Upper lobe of left lung (tissue), 6 donors: ENCODE results near the gene PTPRM. TPM values are rescaled to one million over a fixed set of nuclear protein-coding genes. Genes with fewer than 3 reads are reported as not detected.

Source experiments
- ATAC-seq, 2 donors: fragments of 200-7000 bp; cut with Tn5 transposase; one replicate each; pipeline ENCODE4 v1.9.1; 2022; ENCODE audit warnings: mild to moderate bottlenecking in 2 of 2, moderate library complexity in 2 of 2; ENCODE audit not compliant: low FRiP score in 2 of 2
- DNase-seq, 2 donors: peaks; one replicate each; pipeline ENCODE4 v3.0.0-alpha.2; 2019 to 2020
- H3K27ac ChIP-seq, 4 donors: fragments of 200-600 bp; sonication (generic); one replicate each; pipeline ENCODE4 v1.5.1; 2016 to 2019
- H3K27me3 ChIP-seq, 4 donors: fragments of 200-600 bp; sonication (generic); one replicate each; pipeline ENCODE4 v1.5.1; 2017 to 2019
- H3K36me3 ChIP-seq, 4 donors: fragments of 200-600 bp; sonication (generic); one replicate each; pipeline ENCODE4 v1.5.1; 2016 to 2019
- H3K4me1 ChIP-seq, 4 donors: fragments of 200-600 bp; sonication (generic); one replicate each; pipeline ENCODE4 v1.5.1; 2018 to 2019
- H3K4me3 ChIP-seq, 4 donors: fragments of 200-600 bp; sonication (generic); one replicate each; pipeline ENCODE4 v1.5.1; 2017 to 2019; ENCODE audit warnings: mild to moderate bottlenecking in 2 of 4, moderate library complexity in 1 of 4
- H3K9me3 ChIP-seq, 4 donors: fragments of 200-600 bp; sonication (generic); one replicate each; pipeline ENCODE4 v1.5.1; 2018 to 2019
- EP300 ChIP-seq, 4 donors: sonication (generic); formaldehyde crosslinking; IDR thresholded peaks; one replicate each; pipeline ENCODE4 v1.5.1; 2017; ENCODE audit warnings: antibody characterized with exemption in 4 of 4, control low read depth in 2 of 4
- POLR2A ChIP-seq, 4 donors: fragments of 450-650 bp; IDR thresholded peaks; one replicate each; pipeline ENCODE4 v1.5.1; 2016 to 2017; ENCODE audit warnings: antibody characterized with exemption in 4 of 4, mild to moderate bottlenecking in 2 of 4
- POLR2AphosphoS5 ChIP-seq, 2 donors: sonication (generic); formaldehyde crosslinking; IDR thresholded peaks; one replicate each; pipeline ENCODE4 v1.5.1; 2017; ENCODE audit warnings: antibody characterized with exemption in 2 of 2
- WGBS, 2 donors: methylation state at CpG; one replicate each; pipeline ENCODE4 v1.1.5; 2017 to 2018; 5-methylcytosine and 5-hydroxymethylcytosine counted together
- total RNA-seq, 6 donors: library from RNA; depleted of rRNA in 4 of 6; stranded (reverse); fragments of >200 nt in 4 of 6; gene quantifications; one replicate each; pipeline versions ENCODE4 v1.1.0 to v1.2.1, GENCODE V29; 2016 to 2021
- TF ChIP-seq, protein P1 (sequence below), 6 experiments: fragments of 450-650 bp in 4 of 6; fragments of 200-600 bp in 2 of 6; sonication (generic) in 2 of 6; IDR thresholded peaks; one replicate each; pipeline ENCODE4 v1.5.1; 2016 to 2019; ENCODE audit warnings: antibody characterized with exemption in 6 of 6
- donor health status: DM: no; HTN: no; CAD: no; lungs with moderate emphysema.
- donor health status: DM: no; HTN: yes; CAD: no; lungs with severe emphysema.

Gene PTPRM
- total RNA-seq, 6 donors from 2014 or later, result 82.0 to 201 (median 154) TPM

DNA sequence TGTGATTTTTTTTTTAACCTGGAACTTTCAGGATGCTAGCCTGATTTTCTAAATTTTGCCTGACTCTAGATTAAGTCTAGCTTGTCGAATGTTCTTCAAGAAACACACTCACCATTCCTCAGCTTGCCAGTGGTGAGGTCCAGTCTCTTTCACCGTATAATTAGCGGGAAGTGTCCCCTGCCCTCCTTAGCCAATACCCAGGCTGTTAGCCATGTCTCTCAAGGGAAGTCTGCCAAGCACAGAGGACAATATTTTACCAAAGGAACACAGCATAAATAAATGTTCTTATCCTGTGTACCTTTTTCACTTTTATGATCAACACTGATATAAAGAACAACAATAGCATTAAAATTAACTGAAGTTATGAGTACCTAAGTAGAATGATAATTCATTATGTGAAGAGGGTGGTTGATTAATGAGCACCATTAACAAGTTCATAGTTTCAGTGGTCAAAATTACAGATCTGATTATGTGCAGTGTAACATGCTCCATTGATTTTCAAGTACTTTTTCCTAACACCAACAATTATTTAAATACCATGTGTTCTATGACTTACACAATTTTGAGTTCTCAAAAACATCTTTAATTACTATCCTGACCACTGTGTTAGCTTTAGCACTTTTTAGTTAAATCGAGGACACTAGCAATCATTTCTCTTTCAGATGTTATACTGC lies 596.3 kb downstream of the PTPRM start:
- Histone ChIP-seq H3K27ac (no peak overlapping the region), H3K4me3 (no peak overlapping the region), H3K27me3 (no peaks in the 10 kb centered on the region), H3K4me1 (peaks cover 0 to 5% (median 2%) of the 10 kb centered on the region in 4 donors), H3K36me3 (no peaks in the 10 kb centered on the region), H3K9me3 (no peaks in the 10 kb centered on the region)
- DNase-seq, result no peak
- TF ChIP-seq POLR2AphosphoS5 (IDR thresholded peaks at IDR 0.05) (no peak), POLR2A (IDR thresholded peaks at IDR 0.05) (no peak), EP300 (IDR thresholded peaks at IDR 0.05) (no peak)
- TF ChIP-seq, protein P1, sequence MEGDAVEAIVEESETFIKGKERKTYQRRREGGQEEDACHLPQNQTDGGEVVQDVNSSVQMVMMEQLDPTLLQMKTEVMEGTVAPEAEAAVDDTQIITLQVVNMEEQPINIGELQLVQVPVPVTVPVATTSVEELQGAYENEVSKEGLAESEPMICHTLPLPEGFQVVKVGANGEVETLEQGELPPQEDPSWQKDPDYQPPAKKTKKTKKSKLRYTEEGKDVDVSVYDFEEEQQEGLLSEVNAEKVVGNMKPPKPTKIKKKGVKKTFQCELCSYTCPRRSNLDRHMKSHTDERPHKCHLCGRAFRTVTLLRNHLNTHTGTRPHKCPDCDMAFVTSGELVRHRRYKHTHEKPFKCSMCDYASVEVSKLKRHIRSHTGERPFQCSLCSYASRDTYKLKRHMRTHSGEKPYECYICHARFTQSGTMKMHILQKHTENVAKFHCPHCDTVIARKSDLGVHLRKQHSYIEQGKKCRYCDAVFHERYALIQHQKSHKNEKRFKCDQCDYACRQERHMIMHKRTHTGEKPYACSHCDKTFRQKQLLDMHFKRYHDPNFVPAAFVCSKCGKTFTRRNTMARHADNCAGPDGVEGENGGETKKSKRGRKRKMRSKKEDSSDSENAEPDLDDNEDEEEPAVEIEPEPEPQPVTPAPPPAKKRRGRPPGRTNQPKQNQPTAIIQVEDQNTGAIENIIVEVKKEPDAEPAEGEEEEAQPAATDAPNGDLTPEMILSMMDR (IDR thresholded peaks at IDR 0.05), result no peak
- WGBS, 2 donors, result 61 to 70% methylated on average over 4 of the region's 4 CpGs
- ATAC-seq, result no peak

DNA sequence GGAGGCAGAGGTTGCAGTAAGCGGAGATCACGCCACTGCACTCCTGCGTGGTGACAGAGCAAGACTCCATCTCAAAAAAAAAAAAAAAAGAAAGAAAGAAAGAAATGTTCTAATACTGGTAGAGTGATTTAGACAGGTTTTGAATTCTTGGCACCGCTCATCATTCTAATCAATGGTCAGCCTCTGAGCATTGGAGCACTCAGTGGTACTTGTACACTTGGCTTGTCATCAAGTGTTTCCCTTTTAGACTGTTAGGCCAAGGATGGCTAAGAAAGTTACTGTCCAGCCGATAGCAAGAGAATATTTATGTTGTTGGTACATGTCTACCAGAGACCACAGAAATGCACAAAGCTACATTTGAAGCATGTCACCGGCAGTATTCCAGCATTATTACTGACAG lies 598.0 kb downstream of the PTPRM start:
- ATAC-seq, result no peak
- no peak overlapping the region for H3K27ac ChIP-seq
- no peak overlapping the region for H3K4me3 ChIP-seq
- no peaks in the 10 kb centered on the region for H3K27me3 ChIP-seq
- 91 to 93% methylated on average over 6 of the region's 6 CpGs for WGBS, 2 donors
- H3K36me3 ChIP-seq, result no peaks in the 10 kb centered on the region
- TF ChIP-seq EP300 (IDR thresholded peaks at IDR 0.05), result no peak
- TF ChIP-seq, protein P1 (IDR thresholded peaks at IDR 0.05), result no peak
- TF ChIP-seq POLR2A (IDR thresholded peaks at IDR 0.05), result no peak
- TF ChIP-seq POLR2AphosphoS5 (IDR thresholded peaks at IDR 0.05), result no peak
- no peaks in the 10 kb centered on the region for H3K9me3 ChIP-seq
- DNase-seq, result no peak
- peaks cover 0 to 5% (median 1%) of the 10 kb centered on the region in 4 donors for H3K4me1 ChIP-seq

DNA sequence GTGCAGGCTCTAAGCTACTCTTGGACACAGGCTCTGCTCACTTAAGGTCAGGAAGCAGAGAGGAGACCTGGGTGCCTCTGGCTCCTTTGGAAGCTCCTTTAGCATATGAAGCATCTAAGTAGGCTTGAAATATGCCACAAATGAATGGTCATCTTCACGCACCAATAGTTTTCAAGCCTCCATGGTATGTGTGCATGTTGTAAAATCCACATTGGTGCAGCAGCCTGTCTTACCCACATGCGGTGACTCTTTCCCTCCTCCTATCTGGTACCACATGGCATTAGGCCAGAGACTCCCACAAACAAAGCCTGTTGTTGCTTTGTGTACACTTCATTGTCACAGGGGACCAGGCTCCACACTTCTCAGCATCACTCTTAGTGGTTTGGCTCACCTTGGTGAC lies 599.9 kb downstream of the PTPRM start:
- TF ChIP-seq EP300 (IDR thresholded peaks at IDR 0.05), result no peak
- TF ChIP-seq POLR2A (IDR thresholded peaks at IDR 0.05), result no peak
- no peak for TF ChIP-seq POLR2AphosphoS5 (IDR thresholded peaks at IDR 0.05)
- TF ChIP-seq, protein P1 (IDR thresholded peaks at IDR 0.05), result no peak
- 94 to 100% methylated on average over 2 of the region's 2 CpGs for WGBS, 2 donors
- no peak for ATAC-seq
- Histone ChIP-seq H3K9me3 (no peaks in the 10 kb centered on the region), H3K4me1 (no peaks in the 10 kb centered on the region), H3K27me3 (no peaks in the 10 kb centered on the region), H3K27ac (no peak overlapping the region), H3K36me3 (no peaks in the 10 kb centered on the region), H3K4me3 (no peak overlapping the region)
- no peak for DNase-seq

DNA sequence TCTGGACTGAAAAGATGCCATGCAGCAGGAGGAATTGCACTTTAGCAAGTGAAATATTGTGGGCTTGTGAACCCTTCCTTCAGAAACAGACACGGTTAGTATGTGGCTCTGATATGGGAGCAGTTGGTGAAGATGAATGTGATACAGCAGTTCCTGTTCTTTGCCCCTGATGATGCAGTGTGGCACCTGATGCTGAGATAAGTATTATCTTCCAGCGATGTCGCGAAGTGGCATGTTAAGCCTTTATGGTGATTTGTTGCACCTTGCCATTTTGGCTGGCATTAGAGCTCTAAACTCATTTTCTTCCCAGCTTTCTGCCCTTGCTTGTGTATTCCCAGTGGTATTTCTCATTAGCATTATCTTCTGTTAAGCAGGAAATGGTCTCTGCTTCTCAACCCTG lies 600.6 kb downstream of the PTPRM start:
- 87 to 90% methylated on average over 4 of the region's 4 CpGs for WGBS, 2 donors
- Histone ChIP-seq H3K9me3 (no peaks in the 10 kb centered on the region), H3K4me1 (no peaks in the 10 kb centered on the region), H3K36me3 (no peaks in the 10 kb centered on the region), H3K27ac (no peak overlapping the region), H3K27me3 (no peaks in the 10 kb centered on the region), H3K4me3 (no peak overlapping the region)
- no peak for ATAC-seq
- TF ChIP-seq POLR2A (IDR thresholded peaks at IDR 0.05) (no peak), POLR2AphosphoS5 (IDR thresholded peaks at IDR 0.05) (no peak), EP300 (IDR thresholded peaks at IDR 0.05) (no peak)
- TF ChIP-seq, protein P1 (IDR thresholded peaks at IDR 0.05), result no peak
- no peak for DNase-seq

DNA sequence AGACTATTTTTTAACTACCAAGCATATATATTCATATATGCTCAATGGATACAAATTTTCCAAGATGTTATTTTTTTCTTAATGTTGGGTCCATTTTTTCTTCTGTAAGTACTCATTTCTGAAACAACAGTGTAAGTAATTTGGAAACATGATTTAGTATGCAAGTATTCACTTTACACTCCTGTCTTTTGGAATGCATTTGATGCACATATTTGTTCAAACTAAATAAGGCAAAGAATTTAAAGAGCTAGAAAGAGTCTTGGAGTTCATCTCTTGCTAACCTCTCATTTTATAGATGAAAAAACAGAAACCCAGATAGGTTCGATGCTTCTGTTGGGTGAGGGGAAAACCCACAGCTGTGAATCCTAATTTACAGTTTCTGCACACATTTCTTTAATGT lies 602.6 kb downstream of the PTPRM start:
- Histone ChIP-seq H3K9me3 (no peaks in the 10 kb centered on the region), H3K4me3 (no peak overlapping the region), H3K27me3 (no peaks in the 10 kb centered on the region), H3K36me3 (no peaks in the 10 kb centered on the region), H3K27ac (no peak overlapping the region), H3K4me1 (no peaks in the 10 kb centered on the region)
- DNase-seq, result no peak
- no peak for TF ChIP-seq POLR2AphosphoS5 (IDR thresholded peaks at IDR 0.05)
- no peak for TF ChIP-seq POLR2A (IDR thresholded peaks at IDR 0.05)
- no peak for TF ChIP-seq EP300 (IDR thresholded peaks at IDR 0.05)
- TF ChIP-seq, protein P1 (IDR thresholded peaks at IDR 0.05), result no peak
- WGBS, 2 donors, result 73 to 78% methylated on average over 1 of the region's 1 CpG
- no peak for ATAC-seq
